Cerebellar cortex (tissue), 1 donor: ENCODE data around the gene CNTNAP4.

Experiments
- DNase-seq: peaks from one replicate; pipeline ENCODE4 v3.0.0-alpha.2; 2015; ENCODE audit warnings: low spot score

Gene CNTNAP4

DNA sequence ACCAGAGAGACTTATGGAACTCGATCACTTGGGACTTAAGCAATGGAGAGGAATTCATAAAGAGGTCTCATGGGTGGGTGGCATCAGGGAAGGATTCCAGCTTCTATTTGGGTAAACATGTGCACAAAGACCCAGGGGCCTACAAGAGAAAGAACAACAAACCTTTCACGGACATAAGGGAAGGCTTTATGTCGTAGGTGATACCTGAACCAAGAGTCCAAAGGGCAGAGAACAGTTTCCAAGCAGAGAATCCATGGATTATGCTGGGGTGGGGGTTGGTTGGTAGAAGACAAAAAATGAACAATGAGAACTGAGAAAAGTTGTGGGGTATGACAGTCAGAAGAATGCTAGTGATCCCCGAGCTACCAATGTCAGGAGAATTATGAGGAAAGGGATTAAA, 119.8 kb downstream of the CNTNAP4 start:
- no peak for DNase-seq

DNA sequence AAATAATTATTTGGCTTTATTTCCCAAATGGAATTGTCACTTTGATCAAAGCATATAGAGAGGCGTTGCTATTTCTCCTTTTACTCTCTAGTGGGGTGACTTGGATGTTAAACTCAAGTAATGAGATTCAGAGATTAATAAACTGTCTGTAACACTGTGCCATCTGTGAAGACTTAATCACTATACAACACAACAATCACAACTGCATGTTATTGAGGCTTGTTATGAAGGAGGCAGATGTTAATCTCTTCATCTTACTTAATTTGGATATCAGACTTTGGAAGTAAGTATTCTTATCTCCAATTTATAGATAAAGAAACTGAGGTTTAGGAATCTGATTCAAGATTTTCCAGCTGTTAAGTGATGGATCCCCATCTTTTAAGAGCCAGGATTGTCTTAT, 132.5 kb downstream of the CNTNAP4 start:
- no peak for DNase-seq

- DNase-seq: no peak
Observed at GRCh38 chr16:76421571-76421970, 144.4 kb downstream of the CNTNAP4 start.

- no peak for DNase-seq
Observed at GRCh38 chr16:76428858-76429257, 151.7 kb downstream of the CNTNAP4 start.

DNA sequence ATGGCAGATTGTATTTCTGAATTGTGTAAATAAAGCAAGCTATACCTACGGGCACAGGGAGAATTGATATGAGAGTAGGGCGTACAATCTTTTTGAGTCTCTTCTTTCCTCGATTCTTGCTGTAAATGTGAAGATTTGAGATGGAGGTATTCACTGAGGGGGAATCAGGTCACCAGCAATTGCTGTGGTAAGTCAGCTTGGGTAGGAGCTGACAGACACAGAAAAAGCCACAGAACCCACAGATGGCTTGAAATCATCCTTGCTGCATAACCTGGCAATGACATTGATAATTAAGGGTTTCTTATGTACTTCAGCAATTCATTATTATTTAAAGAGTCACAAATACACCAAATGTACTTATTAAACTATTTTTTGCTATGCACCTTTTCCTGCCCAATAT, 164.2 kb downstream of the CNTNAP4 start:
- peak; percentile 66 for DNase-seq

DNA sequence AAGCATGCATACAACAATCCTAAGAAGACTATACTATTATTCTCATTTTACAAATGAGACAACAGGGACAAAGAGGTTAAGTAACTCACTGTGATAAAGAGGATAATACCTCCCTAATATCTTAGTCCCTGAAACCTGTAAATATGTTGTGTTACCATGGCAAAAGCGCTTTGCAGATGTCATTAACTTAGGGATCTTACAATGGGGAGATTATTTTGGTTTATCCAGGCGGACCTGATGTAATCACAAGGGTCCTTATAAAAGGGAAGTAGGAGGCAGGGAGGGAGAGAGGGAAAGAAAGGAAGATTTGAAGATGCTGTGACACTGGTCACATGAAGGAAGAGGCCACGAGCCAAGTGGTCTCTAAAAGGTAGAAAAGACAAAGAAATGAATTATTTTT, 164.7 kb downstream of the CNTNAP4 start:
- DNase-seq: no peak

DNA sequence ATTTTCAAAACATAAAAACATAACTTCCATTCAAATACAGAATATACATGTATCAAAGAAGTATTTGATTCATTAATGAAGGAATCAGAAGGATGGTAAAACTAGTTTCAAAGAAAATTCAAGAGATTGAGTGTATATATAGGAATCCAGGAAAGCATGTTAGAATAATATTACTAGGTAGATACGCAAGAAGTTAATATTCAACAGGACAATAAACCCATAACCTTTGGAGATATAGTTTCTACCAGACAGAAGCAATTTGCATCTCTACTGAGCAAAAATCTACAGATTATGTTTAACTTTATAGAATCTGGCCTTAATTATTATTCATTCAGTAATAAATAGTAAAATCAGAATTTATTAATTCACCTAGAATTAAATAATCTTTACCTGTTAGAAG, 166.8 kb downstream of the CNTNAP4 start:
- no peak for DNase-seq

DNA sequence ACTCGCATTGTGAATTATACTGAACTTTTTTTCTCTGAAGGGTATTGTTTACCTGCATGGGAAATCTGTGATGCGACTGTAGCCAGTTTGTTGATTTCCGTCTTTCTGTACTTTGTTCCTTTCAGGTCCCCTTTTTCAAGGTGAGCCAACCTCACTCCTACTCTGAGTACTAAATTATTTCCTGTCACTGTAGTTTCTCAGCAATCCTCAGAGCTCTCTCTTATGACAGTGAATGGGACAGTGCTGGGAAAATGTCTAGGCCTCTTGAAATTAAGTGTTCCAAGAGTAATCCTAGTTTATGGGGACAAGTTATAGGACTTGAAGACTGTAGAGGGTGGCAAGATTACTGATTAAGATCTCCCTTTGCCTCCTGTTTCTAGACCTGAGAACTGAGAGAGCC, 167.6 kb downstream of the CNTNAP4 start:
- DNase-seq: no peak

GRCh38 chr16:76445815-76446214, 168.6 kb downstream of the CNTNAP4 start:
- no peak for DNase-seq

DNA sequence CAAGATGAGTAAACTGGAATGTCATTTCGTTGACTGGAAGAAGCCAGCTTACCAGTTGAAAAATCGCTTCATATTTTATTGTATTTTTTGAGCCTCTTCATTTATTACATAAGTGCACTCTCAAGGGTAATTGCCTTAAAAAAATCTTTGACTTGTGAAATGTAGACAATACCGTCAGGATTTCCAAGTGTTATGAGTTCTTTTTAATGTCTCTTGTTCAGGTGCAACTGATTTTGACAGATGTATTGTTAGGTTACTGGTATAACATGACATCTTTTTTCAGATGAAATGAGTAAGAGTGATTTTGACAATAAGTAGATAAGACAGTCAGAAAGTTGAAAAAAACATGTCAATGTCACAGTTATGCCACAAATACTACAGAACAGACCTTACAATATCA, 169.1 kb downstream of the CNTNAP4 start:
- no peak for DNase-seq

GRCh38 chr16:76450890-76451289, 173.7 kb downstream of the CNTNAP4 start:
- no peak for DNase-seq

DNA sequence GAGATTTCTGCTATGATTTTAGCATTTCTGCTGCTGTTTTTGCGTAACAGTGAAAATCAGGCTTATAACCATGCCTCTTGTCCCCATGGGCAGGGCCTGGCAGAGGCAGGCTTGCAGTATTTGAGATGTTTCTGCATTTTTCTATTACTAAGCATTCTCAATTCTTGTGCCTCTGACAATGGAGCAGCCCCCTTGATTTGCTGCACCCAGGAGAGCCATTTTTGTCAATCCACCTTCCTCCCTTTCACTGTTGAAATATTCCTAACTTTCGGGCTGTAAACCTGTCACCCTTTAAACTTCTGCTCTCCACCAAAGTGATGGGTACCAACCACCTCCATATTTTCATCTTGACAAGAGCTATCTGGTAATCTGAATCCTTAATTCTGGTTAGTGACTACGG, 178.1 kb downstream of the CNTNAP4 start:
- no peak for DNase-seq

DNA sequence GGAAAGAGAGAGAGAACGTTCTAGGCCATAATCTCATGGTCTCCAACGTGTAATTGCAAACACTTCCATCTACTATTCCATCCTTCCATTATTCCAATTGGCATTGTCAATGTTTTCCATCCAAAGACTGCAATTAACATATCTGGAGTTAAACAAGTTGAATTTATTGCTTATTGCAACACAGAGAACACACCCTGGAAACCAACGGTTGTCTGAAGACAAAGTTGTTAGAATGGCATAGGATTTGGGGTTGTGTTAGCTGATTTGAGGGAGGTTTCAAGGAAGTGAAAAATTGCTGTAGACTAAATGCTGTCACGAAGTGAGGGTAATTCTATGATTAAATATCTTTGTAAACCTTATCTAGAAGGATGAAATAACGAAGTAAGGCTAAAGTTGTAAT, 178.8 kb downstream of the CNTNAP4 start:
- no peak for DNase-seq

GRCh38 chr16:76459111-76459510, 181.9 kb downstream of the CNTNAP4 start:
- peak; percentile 55 for DNase-seq

DNA sequence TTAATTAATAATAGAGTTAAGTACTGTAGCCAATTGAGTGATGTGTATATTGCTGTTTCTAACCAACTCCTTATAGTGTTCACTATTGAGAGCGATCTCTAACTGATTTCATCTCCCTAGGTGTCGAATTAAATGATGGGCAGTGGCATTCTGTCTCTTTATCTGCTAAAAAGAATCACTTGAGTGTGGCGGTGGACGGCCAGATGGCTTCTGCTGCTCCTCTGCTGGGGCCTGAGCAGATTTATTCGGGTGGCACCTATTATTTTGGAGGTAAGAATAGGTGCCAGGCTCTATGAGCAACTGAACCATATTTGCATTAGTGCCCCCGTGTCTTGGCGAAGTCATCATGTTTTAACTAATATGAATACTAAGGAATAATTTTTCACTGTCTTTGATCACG, 184.6 kb downstream of the CNTNAP4 start:
- DNase-seq: peak; percentile 73

- no peak for DNase-seq
Observed at GRCh38 chr16:76464955-76465620, 187.9 kb downstream of the CNTNAP4 start.

DNA sequence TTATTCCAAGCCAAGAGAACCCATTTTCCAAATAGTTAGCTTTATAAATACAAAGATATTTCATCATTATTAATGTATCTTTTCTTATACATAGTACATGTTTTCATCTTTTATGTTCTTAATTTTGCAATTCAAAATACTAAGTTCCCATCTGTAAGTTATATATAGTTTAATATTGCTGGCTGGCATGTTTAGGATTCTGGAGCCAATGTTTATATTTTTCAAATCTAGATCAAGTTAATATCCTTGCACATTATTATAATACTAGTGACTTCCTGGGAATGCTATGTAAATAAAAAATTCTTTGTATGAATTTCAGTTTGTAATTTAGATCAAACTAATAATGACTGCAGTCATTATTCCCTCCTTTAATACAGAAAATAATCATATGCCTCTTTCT, 189.7 kb downstream of the CNTNAP4 start:
- DNase-seq: no peak

GRCh38 chr16:76474048-76474447, 196.8 kb downstream of the CNTNAP4 start:
- DNase-seq: no peak

DNA sequence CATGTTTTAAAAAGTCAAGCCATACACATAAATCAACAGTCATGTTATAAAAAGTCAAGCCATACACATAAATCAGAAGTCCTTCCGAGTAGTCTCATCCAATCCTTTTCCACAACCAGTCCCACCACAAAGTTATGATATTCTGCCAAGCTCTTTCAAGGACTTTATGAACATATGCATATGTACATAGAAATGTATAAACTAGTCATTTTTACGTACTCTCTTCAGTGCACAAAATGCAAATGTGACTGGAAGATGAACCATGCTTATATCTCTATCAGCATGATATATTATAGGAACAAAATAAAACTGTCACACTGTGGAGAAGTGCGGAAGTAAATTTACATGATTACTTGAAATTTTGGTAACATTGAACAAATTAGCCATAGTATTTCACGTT, 200.9 kb downstream of the CNTNAP4 start:
- no peak for DNase-seq

GRCh38 chr16:76483307-76483909, 206.2 kb downstream of the CNTNAP4 start:
- DNase-seq: no peak

DNA sequence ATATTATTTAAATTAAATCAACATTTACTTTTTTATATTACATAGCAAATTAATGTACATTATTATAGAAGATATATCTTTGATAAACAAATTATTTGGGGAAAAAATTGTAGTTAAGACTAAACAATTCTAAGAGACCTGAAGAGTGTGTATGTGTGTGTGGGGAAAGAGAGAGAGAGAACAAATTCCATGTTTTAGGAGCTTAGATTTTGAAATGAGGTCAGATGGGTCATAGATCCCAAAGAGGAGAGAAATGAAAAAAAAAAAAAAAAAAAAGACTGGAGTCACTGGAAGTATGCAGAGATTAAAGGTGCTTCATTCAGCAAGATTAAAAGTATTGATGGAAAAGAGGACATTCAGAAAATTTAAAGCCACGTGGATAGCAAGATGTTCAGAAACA, 206.8 kb downstream of the CNTNAP4 start:
- DNase-seq: no peak

GRCh38 chr16:76486740-76487139, 209.5 kb downstream of the CNTNAP4 start:
- DNase-seq: no peak

- no peak for DNase-seq
Observed at GRCh38 chr16:76487411-76488064, 210.3 kb downstream of the CNTNAP4 start.

DNA sequence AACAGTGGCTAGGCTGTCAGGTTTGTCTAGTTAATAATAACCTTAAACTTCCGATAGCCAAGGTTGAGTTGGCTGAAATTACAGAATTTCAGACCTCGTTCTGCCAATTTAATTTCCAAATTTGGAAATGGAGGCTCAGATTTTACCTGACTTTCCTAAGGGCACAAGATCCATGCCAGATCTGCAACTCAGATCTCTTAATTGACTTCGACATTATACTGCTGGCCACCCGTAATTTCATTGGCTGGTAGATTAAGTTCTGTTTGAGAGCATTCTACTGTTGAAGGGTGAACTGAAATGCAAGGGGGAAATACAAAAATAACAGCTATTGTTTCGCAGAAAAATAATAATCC, 210.8 kb downstream of the CNTNAP4 start:
- DNase-seq: no peak
